Kidney glomerular epithelial cell (primary cell): ENCODE results near the gene LHX3.

ENCODE experiments used
- DNase-seq: peaks from one replicate; lab custom pipeline; 2025; lab: John Stamatoyannopoulos, UW

Gene LHX3

DNA sequence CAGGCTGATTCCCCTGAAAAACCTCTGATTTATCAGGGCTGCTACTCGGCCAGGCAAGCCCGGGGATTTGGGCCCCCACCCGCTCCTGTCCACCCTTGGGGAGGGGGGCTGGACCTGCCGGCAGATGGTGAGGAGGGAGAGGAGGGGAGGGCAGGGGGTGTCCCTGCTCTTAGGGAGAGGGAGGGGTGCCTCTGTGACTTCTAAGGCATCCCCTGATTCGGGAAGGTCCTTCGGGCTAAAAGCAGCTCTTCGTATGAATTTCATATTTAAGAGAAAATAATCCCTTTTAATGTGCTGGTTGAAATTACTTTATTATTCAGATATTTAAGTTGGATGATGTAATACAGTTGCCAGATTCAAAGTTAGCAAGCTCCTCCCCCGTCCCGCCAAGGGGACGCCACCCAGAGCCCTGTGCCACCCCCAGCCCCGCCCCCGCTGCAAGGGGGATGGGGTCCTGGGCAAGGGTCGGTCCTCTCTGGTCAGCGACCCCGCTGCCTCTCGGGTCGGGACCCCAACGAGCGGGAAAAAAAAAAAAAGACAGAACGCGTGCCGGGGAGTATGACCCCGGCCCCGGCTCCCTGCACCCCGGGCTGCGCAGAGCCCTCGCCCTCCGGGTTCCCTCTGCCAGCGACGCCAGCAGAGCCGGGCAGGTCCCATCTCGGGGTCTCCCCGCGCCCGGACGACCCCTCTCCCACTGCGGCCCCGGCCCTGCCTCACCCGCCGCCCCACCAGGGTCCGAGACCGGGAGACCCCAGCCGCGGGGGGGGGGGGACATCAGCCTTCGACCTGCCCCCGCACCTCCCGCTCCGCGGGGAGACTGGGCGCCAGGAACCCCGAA, 12.4 kb downstream of the LHX3 start:
- DNase-seq: no peak

DNA sequence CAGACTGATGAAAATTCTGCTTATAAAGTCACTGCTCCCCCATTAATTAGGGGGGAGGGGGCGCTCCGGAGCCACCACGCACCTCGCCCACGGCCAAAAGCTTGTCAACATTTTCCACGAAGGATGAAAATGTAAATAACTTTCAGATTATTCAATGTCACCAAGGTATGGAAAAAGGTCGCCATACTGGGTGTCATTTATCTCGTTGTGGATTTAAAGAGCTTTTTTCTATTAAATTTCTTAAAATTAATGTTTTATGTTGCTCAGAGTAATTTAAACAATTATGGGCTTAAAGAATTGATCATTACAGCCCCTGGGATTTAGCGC, 13.0 kb downstream of the LHX3 start:
- no peak for DNase-seq

DNA sequence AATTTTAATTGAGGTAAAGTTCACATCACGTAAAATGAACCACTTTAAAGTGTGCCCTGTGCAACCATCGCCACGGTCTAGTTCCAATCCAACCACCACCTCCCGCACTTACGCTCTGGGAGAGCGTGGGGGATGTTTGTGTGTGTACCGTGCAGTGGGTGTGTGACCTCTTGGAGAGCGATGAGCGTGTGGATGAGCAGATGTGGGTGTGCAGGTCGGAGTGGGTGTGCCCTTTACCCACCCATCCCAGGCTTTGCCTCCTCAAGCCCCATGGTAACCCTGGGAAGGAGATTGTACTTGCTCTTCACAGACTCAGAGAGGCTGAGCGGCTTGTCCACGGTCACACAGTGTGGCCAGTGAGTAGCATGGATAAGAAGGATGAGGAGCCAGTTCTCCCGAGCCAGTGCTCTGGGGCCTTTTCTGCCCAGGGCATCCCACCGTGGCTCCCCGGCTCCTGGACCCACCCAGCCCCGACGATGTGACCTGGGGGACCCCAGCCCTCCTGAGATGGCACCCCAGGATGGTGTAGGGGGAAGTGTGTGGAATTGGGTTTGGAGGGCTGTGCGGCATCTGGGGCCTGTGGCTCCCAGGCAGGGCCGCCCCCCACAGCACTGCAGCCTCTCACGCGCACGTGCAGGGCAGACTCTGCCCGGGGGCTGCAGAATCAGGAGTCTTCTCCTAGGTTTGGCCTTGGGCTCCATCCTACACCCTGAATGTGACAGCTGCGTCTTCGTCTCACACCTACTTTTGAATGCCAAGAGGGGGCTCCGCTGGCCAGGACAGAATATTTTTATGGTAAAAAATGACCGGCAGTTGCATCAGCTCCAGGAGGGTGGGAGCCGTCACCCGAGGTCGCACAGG, 13.6 kb downstream of the LHX3 start:
- no peak for DNase-seq

DNA sequence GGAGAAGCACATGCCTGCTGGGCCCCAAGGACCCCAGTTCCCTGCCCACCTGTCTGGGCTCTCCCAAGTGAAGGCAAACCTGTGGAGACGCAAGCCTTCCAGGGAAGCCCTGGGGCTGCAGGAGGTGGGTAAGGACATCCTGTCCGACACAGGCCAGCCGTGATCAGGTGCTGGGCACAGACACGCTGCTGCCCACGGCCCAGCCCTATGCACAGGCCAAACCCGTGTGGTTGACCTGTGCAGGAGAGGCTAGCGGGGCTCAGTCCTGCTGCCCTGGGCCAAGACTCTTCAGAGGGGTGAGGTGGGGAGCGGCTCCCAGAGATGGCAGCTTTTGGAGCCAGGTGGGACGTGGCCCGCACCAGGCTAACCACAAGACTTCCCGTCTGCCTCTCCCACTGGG, 14.3 kb downstream of the LHX3 start:
- no peak for DNase-seq

DNA sequence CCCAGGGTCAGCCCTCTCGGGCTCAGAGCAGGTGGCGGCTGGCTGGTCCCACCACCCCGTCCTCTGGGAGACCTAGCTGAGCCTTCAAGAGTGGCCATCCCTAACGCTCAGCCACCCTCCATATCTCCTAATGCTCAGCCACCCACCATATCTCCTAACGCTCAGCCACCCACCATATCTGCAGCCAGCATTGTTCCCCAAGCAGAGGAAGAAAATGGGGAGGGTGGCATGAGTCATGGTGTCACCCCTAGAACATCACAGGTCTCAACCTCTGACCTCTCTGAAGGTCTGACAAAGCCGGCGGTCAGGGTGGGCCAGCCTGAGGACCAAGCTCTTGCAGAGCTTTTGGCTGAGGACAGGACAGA, 14.7 kb downstream of the LHX3 start:
- no peak for DNase-seq

DNA sequence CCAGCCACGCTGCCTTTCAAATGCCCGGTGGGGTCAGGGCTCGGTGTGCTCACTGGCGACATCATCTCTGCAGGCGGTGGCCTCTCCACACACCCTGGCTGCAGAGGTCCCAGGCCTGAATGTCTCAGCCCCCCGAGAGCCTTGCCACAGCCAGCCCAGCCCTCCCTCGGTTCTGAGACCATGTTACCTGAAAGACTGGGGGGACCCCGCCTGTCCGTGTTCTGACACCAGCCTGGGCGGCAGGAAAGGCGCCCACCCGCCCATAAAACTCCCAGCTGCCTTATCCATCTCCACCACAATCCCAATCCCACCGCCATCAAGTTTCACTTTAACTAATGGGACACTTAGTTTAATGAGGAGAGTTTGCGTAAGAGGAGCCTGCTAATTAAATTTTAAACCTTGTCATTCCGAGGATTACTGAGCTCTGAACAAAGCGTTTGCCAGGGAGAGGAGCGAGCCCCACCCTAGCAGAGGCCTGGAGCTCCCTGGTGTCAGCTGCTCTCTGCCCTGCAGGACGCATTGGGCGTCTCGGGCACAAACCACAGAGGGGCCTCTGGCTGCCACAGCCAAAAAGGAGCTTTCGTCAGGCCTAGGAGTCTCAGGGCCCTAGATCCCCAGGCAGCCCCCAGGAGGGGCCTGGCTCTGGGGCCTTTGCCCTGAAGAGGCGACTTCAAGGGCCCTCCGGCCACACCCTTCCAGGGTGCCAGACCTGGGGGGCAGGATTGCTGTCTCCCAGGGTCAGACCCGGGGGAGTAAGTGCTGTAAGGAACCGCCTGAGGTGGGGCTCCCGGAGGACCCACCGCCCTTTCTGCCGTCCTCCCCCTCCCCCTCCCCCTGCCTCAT, 15.3 kb downstream of the LHX3 start:
- DNase-seq: no peak

DNA sequence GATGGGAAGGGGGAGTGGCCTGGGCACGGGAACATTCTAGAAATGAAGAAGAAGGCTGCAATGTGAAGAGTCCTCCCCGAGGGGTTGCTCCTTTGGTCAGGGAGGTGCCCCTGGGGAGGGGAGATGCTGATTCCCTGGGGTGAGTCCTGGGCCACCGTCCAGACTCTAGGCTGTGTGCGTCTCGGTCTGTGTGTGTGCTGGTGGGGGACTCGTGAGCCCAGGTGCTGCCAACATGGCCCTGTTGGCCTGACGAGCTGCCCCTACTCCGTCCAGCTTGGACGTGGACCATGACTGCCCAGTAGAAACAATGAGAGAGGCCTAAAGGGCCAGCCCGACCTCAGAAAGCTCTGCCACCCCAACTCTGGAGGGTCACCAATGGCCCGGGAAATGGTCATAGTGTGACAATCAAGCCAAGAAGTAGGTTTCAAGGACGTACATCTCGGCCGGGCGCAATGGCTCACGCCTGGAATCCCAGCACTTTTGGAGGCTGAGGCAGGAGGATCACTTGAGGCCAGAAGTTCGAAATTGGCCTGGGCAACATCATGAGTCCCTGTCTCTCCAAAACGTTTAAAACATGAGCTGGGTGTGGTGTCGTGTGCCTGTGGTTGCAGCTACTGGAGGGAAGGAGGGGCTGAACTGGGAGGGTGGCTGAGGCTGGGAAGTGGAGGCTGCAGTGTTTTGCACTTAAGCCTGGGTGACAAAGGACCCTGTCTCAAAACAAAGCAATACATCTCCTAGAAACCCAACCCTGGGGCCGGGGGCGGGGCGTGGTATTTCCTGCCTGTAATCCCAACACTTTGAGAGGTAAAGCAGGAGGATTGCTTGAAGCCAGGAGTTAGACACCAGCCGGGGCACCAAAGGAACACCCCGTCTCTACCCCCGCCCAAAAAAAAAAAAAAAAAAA, 17.0 kb downstream of the LHX3 start:
- no peak for DNase-seq

DNA sequence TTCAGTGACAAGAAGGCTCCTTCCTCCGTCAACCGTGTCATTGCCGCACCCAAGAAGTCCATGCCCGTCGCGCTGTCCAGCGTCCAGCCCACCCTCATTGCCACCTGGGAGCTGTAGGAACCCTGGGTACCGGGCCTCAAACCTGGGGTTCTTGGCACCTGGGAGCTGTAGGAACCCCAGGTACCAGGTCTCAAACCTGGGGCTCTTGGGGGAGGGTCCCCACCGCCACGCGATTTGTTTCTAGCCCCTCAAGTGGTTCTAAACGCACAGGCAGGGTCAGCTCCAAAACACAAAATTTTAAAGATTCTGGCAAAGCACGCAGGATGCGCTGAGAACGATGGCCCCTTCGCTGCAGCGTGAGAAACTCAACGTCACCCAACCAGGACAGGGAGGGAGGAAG, 17.7 kb downstream of the LHX3 start:
- no peak for DNase-seq

DNA sequence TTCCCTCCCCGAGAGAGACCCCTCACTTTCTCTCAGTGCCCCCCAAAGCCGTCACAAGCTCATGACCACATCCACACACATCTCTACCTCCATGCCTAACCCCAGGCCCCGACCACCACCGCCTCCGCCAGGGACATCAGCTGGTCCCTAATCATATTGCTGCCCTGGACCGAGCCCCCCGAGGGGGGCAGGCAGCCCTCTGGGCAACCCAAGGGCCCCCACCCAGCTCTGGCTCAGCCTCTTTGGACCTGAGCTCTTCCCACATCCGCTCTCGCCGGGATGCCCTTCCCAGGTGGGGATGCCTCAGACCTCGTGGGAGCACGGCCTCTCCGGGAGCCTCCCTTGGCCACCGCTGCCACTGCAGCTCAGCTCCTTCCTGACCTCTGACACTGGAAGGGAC, 18.5 kb downstream of the LHX3 start:
- no peak for DNase-seq

DNA sequence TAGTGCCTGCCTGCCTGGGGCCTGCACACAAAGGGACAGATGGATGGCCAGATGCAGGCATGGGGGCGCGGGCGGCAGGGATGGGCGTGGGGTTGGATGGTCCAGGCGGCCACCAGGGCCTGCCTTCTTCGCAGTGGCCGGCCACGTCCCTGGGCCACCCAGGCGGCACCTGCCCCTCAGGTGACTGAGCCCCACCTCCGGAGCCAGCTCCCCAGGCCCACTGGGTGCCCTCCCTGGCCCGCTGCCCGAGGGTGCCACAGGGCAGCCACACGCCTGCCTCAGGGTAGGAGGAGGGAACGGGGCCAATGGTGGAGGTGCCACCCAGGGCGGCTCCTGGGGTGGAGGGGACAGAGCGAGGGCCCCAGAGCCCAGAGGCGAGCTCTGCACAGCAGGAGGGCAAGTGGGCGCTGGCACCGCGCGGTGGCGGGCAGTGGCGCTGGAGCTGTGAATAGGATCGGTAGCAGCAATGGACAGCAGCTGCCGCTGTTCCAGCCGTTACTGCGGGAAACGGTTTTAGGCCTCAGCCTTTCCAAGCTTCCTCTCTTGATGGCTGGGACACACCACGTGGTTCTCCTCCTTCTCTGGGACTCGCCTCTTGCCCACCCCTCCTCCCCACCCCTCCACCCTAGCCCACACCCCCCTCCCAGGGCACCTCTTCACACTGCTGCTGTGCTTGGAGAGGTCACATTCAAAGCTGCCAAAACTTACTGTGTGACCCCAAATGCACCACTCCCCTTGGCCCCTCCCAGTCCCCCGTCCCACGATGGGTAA, 19.1 kb downstream of the LHX3 start:
- DNase-seq: no peak

DNA sequence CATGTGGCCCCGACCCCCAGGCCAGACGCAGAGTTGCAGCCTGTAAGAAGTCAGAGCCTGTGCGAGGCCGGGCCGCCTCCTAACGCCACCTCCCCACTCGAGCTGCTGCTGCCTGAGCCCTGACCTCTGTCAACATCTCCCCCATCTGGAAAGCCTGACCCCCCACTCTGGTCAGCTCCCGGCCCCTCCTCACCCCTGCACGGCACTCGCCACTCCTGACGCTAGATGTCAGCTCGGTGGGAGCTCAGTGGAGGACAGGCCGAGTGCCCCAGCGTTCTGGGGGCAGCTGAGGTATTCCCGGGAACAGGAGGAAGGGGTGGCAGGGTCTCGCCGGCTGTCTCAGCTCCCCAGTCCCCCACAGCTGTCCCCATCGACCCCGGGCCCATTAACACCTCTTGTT, 19.9 kb downstream of the LHX3 start:
- no peak for DNase-seq

DNA sequence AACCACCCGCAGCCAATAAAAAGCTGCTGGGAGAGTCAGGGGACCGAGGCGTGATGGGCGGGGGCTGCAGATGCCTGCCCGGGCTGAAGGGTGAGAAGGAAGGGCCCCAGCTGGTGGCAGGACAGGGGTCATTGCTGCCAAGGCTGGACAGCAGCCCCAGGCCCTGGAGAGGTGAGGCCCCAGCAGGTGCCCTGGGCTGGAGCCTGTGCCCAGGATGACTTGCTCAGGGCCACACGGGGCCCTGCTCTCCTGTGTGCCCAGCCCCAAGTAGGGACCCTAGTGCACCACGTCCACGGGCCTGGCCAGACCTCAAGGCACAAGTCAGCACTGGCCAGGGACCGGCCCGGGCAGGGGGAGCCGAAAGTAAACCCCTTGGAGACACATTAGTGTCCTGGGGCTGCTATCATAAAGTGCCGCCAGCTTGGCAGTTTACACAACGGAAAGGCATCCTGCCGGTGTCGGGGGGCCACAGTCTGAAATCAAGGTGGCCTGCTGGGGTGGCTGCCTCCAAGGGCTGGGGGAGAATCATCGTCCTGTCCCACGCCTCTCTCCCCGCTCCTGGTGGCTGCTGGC, 22.0 kb downstream of the LHX3 start:
- DNase-seq: no peak

DNA sequence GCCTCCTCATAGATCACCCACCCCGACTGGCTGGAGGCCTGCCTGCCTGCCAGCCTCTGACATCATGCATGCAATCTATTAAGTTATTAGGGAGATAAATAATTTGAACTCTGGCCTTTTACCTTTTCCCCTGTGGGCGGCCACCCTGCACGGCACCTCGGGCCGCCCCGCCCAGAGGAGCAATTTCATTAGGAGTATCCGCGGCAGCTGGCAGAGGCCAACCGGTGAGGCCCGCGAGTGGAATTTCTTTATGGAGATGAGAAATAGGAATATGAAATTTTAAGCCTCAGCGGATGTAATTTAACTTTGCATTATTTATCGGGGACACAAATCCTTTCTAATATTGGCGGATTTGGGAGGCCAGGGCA, 22.5 kb downstream of the LHX3 start:
- no peak for DNase-seq

DNA sequence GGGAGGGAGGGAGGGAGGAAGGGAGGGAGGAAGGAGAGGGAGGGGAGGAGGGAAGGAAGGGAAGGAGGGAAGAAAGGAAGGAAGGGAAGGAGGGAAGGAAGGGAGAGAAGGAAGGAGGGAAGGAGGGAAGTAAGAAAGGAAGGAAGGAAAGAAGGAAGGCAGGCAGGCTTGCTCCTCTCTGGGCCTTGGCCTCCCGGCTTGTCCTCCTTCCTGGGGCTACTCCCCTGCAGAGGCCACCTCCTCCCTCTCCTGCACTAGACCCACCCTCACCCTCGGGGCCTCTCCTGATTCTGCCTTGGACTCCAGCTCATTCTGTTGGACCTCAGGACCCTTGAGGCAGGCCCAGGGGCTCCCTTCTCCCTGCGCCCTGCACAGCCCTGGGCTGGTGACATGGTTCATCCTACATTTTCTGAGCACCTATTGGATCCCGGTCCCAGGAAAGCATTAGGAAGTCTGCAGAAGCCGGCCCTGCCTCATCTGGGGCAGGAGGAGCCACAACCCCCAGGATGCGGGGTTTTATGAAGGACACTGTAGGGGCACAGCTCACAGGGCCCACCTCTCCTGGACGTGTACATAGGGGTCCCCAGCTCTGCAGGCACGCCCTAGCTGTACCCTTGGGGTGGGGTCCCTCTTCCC, 23.0 kb downstream of the LHX3 start:
- no peak for DNase-seq

DNA sequence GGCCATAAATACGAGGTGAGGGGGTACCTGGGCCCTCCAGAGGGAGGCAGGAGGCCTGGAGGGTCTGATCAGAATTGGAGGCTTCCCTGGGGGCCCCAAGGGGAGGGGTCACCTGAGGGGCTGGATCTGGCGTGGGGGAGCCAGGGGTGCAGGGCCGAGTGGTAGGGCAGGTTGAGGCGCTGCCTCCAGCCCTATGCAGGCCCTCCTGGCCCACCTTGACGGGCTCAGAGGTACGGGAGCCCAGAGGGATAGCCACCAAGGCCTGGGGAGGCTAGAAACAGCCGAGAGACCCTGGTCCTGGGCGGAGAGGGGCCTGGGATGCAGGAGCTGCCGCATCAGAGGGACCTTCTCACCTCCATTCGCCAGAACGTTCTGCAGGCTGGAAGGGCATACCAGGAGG, 24.3 kb downstream of the LHX3 start:
- no peak for DNase-seq

DNA sequence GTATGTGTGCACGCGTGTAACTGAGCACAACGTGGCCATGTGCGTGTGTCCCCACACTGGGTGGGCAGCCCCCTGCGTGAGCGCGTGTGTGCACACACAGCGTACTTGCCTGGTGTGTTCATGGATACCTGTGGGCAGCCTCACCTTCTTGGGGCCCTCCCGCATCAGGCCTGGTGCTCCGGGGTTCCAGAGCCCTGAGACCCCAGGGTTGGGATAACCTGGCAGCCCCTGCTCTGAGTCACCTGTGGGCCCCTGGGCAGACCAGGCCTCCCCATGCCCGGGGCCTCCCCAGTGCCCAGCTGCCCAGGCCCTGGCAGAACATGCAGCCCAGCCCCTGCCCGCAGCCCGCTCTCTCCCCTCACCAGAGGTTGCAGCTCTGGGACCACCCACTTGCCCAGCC, 25.2 kb downstream of the LHX3 start:
- DNase-seq: no peak

DNA sequence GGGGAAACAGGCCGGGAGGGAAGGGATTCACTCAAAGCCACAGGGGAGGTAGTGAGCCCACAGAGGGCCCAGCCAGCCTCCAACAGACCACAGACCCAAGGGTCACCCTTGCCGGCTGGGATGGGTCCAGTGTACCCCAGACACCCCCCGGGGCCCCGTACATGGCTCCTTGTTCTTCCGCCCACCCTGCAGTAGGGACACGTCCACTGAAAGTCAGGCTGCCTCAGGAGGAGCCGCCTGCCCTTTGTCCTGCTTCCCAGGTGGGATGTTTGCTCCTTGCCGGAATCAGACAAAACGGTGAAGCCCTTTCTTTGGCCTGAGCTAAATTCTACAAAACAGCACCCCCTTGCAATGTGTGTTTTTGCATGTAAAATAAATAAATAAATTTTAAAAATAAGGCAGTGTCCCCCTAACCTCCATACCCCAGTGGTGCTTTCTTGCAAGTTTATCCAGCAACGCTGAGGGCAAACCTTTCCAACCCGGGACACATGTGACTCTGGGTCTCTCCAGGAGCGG, 25.8 kb downstream of the LHX3 start:
- no peak for DNase-seq

DNA sequence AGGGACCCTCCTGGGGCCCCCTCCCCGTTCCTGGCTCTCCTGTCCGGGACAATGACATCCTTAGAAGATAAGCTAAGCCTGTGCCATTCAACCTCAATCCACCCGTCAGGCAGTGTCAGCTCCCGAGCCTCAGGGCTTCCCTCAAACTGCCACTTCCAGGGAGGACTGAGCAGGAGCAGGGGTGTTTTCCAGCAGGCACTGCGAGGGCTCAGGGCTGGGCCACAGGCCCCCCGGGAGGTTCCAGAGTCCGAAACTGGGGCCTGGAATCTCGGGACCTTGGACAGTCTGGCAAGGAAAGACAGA, 26.2 kb downstream of the LHX3 start:
- no peak for DNase-seq

DNA sequence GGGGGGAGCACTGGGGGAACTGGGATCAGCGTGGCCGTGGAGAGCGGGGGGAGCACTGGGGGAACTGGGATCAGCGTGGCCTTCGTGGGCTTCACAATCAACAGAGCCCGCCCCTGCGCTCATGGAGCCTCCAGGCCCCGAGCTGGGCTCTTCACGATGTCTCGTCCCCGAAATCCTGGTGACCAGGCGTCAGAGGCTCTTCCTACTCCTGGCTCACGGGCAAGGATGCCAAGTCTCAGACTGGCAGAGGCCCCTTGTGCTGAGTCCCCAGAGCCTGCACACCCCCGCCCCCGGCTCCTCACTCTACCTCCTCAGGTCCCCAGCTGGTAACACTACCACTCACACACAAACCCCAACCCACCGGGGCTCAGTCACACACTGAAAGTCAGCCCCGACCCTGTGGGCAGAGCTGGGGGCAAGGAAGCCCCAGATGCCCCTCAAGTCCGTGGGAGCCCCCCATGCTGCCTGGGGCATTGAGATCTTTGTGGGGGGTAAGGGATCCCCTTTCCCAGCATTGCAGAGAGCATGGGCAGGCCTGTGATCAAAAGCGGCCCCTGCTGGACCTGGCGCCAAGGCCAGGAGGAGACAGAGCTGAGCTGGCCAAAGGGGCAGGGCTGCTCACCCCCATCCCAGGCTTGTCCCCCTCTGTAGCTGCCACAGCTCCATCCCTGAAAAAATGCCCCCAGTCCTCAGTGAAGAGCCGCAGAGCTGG, 26.7 kb downstream of the LHX3 start:
- no peak for DNase-seq
